SU-DHL-6 (cell line): ENCODE data around the gene IL20RA.

ENCODE experiments used
- H2AFZ ChIP-seq: fragments of 200-600 bp; sonication (generic); 2 replicates; pipeline ENCODE4 v1.6.1; 2014; ENCODE audit warnings: low read depth, mild to moderate bottlenecking, moderate library complexity, mixed read lengths, antibody characterized with exemption, low read length; ENCODE audit not compliant: severe bottlenecking
- H3F3A ChIP-seq: fragments of 200-600 bp; shearing (Covaris generic); 2 replicates; pipeline ENCODE4 v1.6.0; 2016; ENCODE audit warnings: antibody characterized with exemption, mild to moderate bottlenecking; ENCODE audit not compliant: insufficient read depth
- H3K27ac ChIP-seq: fragments of 200-600 bp; sonication (generic); 2 replicates; pipeline ENCODE4 v1.5.1; 2016; ENCODE audit warnings: low read depth, mild to moderate bottlenecking, low read length, moderate library complexity, mixed read lengths
- H3K27me3 ChIP-seq: fragments of 200-600 bp; sonication (generic), shearing (Covaris generic); 2 replicates; pipeline ENCODE4 v1.6.0; 2014; ENCODE audit warnings: mild to moderate bottlenecking, low read length
- H3K36me3 ChIP-seq: fragments of 200-600 bp; sonication (generic); 2 replicates; pipeline ENCODE4 v1.6.1; 2014; ENCODE audit warnings: mild to moderate bottlenecking, low read length, mixed read lengths
- H3K4me2 ChIP-seq: fragments of 300-600, 200-600 bp; shearing (Covaris generic), sonication (generic); 2 replicates; pipeline ENCODE4 v1.6.0; 2014; ENCODE audit warnings: low read length, low read depth, mild to moderate bottlenecking; ENCODE audit not compliant: poor library complexity, severe bottlenecking
- H3K4me3 ChIP-seq: fragments of 200-600 bp; sonication (generic); 2 replicates; pipeline ENCODE4 v1.5.1; 2014; ENCODE audit warnings: antibody characterized with exemption, low read length, mild to moderate bottlenecking, mixed read lengths; ENCODE audit not compliant: insufficient read depth, poor library complexity, severe bottlenecking
- H3K79me2 ChIP-seq: fragments of 200-600 bp; sonication (generic); 2 replicates; pipeline ENCODE4 v1.6.1; 2014; ENCODE audit warnings: mild to moderate bottlenecking, low read length, moderate library complexity; ENCODE audit not compliant: insufficient read depth
- H3K9ac ChIP-seq: fragments of 200-600 bp; sonication (generic); 2 replicates; pipeline ENCODE4 v1.7.0; 2014; ENCODE audit warnings: mild to moderate bottlenecking, low read length
- H3K9me2 ChIP-seq: fragments of 200-600 bp; sonication (generic); replicated peaks from 2 replicates; pipeline ENCODE4 v1.6.1; 2014; ENCODE audit warnings: low read length; ENCODE audit not compliant: insufficient read depth
- H3K9me3 ChIP-seq: fragments of 200-600 bp; sonication (generic); 2 replicates; pipeline ENCODE4 v1.6.1; 2014; ENCODE audit warnings: low read length, mixed read lengths; ENCODE audit not compliant: insufficient read depth
- H4K20me1 ChIP-seq: fragments of 200-600 bp; sonication (generic); 2 replicates; pipeline ENCODE4 v1.6.1; 2014; ENCODE audit warnings: low read depth, mild to moderate bottlenecking, antibody characterized with exemption, low read length, moderate library complexity, mixed read lengths
- EZH2phosphoT487 ChIP-seq: fragments of 200-600 bp; sonication (generic), shearing (Covaris generic); conservative IDR thresholded peaks from 2 replicates; pipeline ENCODE4 v1.6.1; 2018; ENCODE audit warnings: mild to moderate bottlenecking, antibody characterized with exemption, low read length, moderate library complexity, mixed read lengths
- TF ChIP-seq, protein P1 (sequence below): fragments of 200-600 bp; sonication (generic); IDR thresholded peaks from one replicate; pipeline ENCODE4 v1.5.1; 2017; ENCODE audit warnings: antibody characterized with exemption, mild to moderate bottlenecking, low read length, moderate library complexity; ENCODE audit not compliant: insufficient read depth, poor library complexity, severe bottlenecking

The IL20RA gene

GRCh38 chr6:137024237-137024990, 20.4 kb downstream of the IL20RA start:
- Histone ChIP-seq H3K9me3 (no peaks in the 10 kb centered on the region), H3K27me3 (no peaks in the 10 kb centered on the region), H3K79me2 (no peaks in the 10 kb centered on the region), H3K4me2 (no peak overlapping the region), H3F3A (no peaks in the 10 kb centered on the region), H3K9ac (no peak overlapping the region), H2AFZ (no peak overlapping the region), H3K9me2 (no peaks in the 10 kb centered on the region), H3K4me3 (no peak overlapping the region), H4K20me1 (no peaks in the 10 kb centered on the region), H3K27ac (no peak overlapping the region), H3K36me3 (no peaks in the 10 kb centered on the region)
- TF ChIP-seq, protein P1, sequence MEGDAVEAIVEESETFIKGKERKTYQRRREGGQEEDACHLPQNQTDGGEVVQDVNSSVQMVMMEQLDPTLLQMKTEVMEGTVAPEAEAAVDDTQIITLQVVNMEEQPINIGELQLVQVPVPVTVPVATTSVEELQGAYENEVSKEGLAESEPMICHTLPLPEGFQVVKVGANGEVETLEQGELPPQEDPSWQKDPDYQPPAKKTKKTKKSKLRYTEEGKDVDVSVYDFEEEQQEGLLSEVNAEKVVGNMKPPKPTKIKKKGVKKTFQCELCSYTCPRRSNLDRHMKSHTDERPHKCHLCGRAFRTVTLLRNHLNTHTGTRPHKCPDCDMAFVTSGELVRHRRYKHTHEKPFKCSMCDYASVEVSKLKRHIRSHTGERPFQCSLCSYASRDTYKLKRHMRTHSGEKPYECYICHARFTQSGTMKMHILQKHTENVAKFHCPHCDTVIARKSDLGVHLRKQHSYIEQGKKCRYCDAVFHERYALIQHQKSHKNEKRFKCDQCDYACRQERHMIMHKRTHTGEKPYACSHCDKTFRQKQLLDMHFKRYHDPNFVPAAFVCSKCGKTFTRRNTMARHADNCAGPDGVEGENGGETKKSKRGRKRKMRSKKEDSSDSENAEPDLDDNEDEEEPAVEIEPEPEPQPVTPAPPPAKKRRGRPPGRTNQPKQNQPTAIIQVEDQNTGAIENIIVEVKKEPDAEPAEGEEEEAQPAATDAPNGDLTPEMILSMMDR, result no peak
- no peak for TF ChIP-seq EZH2phosphoT487

DNA sequence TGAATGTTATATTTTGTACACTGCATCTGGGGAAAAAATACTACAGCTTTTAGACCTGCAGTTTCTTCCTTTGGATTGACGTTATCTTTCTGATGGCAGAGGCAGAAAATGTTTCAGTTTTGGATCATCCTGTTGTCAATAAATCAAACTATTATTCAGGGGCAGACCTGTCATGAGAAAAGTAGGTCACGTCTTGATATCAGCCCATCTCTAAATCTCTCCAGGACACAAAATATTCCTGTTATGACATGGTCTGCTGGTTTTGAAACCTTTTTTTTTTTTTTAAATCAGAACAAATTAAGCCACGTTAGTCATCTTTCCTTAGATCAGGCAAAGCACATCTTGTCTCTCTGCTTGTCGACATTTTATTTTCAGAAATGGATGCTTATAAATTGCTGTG, 24.0 kb downstream of the IL20RA start:
- Histone ChIP-seq H3K79me2 (no peaks in the 10 kb centered on the region), H3K9ac (no peak overlapping the region), H3K4me2 (no peak overlapping the region), H3K36me3 (no peaks in the 10 kb centered on the region), H3F3A (no peaks in the 10 kb centered on the region), H3K9me3 (no peaks in the 10 kb centered on the region), H4K20me1 (no peaks in the 10 kb centered on the region), H3K27me3 (no peaks in the 10 kb centered on the region), H2AFZ (no peak overlapping the region), H3K27ac (no peak overlapping the region), H3K4me3 (no peak overlapping the region), H3K9me2 (no peaks in the 10 kb centered on the region)
- TF ChIP-seq, protein P1, result no peak
- no peak for TF ChIP-seq EZH2phosphoT487

- Histone ChIP-seq H3K79me2 (no peaks in the 10 kb centered on the region), H3F3A (no peaks in the 10 kb centered on the region)
Measured at GRCh38 chr6:137019476-137020272, 25.1 kb downstream of the IL20RA start.

More at GRCh38 chr6:137019476-137020272, 25.1 kb downstream of the IL20RA start:
- TF ChIP-seq, protein P1, result no peak
- TF ChIP-seq EZH2phosphoT487, result no peak
- H3K9ac ChIP-seq, result no peak overlapping the region
- no peak overlapping the region for H3K27ac ChIP-seq
- H4K20me1 ChIP-seq, result no peaks in the 10 kb centered on the region
- H3K27me3 ChIP-seq, result no peaks in the 10 kb centered on the region
- no peak overlapping the region for H2AFZ ChIP-seq
- H3K9me3 ChIP-seq, result no peaks in the 10 kb centered on the region
- H3K4me3 ChIP-seq, result no peak overlapping the region
- no peaks in the 10 kb centered on the region for H3K9me2 ChIP-seq
- no peaks in the 10 kb centered on the region for H3K36me3 ChIP-seq
- H3K4me2 ChIP-seq, result no peak overlapping the region
